Measurements from ENCODE around the gene ALPK1. TPM values are rescaled to one million over a fixed set of nuclear protein-coding genes. Genes with fewer than 3 reads are reported as not detected.

ALPK1 gene
- total RNA-seq, 1 experiment from 2014 or later: 0.17 TPM

GRCh38 chr4:112374850-112375249 lies 77.7 kb downstream of the ALPK1 start:
- H3K9ac ChIP-seq (ENCODE audit: extremely low read depth, insufficient read length, low read length): no peak overlapping the region
- no peaks in the 10 kb centered on the region for H3K9me3 ChIP-seq (ENCODE audit: control insufficient read depth, low read depth, low read length)
- no CpG with 5 or more reads among the region's 2 CpGs for WGBS (ENCODE audit: extremely low coverage, insufficient read length, low lambda C conversion rate)
- H4K91ac ChIP-seq (ENCODE audit: insufficient read length, low read depth, low read length): no peak overlapping the region
- Mint-ChIP-seq H3K4me1 (peaks cover 13 to 16% of the 10 kb centered on the region in 2 experiments), H3K36me3 (ENCODE audit: insufficient read depth in 1 of 3, low read depth in 3 of 3) (no peaks in the 10 kb centered on the region), H3K4me3 (no peak overlapping the region), H3K9me3 (no peaks in the 10 kb centered on the region), H3K27me3 (ENCODE audit: low read depth) (peaks cover 38% of the 10 kb centered on the region), H3K27ac (no peak overlapping the region)
- no peaks in the 10 kb centered on the region for H3K23me2 ChIP-seq (ENCODE audit: insufficient read length, low read depth, low read length, poor library complexity, severe bottlenecking)
- H3K79me1 ChIP-seq (ENCODE audit: insufficient read depth, low read depth, low read length, poor library complexity, severe bottlenecking): no peaks in the 10 kb centered on the region
- H2BK12ac ChIP-seq (ENCODE audit: insufficient read length, low read depth, low read length): no peak overlapping the region
- H2BK15ac ChIP-seq (ENCODE audit: low read depth, low read length): no peak overlapping the region
- no peak overlapping the region for H3K4ac ChIP-seq (ENCODE audit: low read depth, low read length)
- no peak for DNase-seq
- H4K20me1 ChIP-seq (ENCODE audit: control insufficient read depth, insufficient read depth, insufficient read length): no peaks in the 10 kb centered on the region
- H3K14ac ChIP-seq (ENCODE audit: insufficient read depth, low read length): no peak overlapping the region
- H3K56ac ChIP-seq (ENCODE audit: insufficient read length, low read depth, low read length): no peak overlapping the region
- no peak overlapping the region for H4K5ac ChIP-seq (ENCODE audit: insufficient read length, low read depth, low read length)
- no peak for TF ChIP-seq CTCF (conservative IDR thresholded peaks at IDR 0.05)
- no peak overlapping the region for H3K4me2 ChIP-seq (ENCODE audit: insufficient read depth, insufficient read length, low read length)
- H3K4me1 ChIP-seq (ENCODE audit: insufficient read depth, low read length): no peaks in the 10 kb centered on the region
- no peak overlapping the region for H2BK5ac ChIP-seq (ENCODE audit: insufficient read length, low read length)
- no peak overlapping the region for H3T11ph ChIP-seq (ENCODE audit: low read length)
- H3K18ac ChIP-seq (ENCODE audit: insufficient read length, low read depth, low read length): no peak overlapping the region
- no peak overlapping the region for H2AFZ ChIP-seq (ENCODE audit: low read length)
- no peak overlapping the region for H3K27ac ChIP-seq (ENCODE audit: insufficient read length, low read depth, low read length)
- H2BK20ac ChIP-seq (ENCODE audit: low read depth, low read length, poor library complexity, severe bottlenecking): no peak overlapping the region
- H3K27me3 ChIP-seq (ENCODE audit: insufficient read depth, low read length): no peaks in the 10 kb centered on the region; the same call in 1 of the 2 replicates
- H3K23ac ChIP-seq (ENCODE audit: insufficient read length, low read depth, low read length): no peak overlapping the region
- H2BK120ac ChIP-seq (ENCODE audit: low read depth, low read length, poor library complexity, severe bottlenecking): no peak overlapping the region
- H2AK5ac ChIP-seq (ENCODE audit: insufficient read length, low read length): no peak overlapping the region
- no peaks in the 10 kb centered on the region for H3K79me2 ChIP-seq (ENCODE audit: insufficient read depth, low read length)
- no peak overlapping the region for H4K8ac ChIP-seq (replicated peaks; ENCODE audit: insufficient read length, low read depth, low read length)

Data from H9 (cell line).